B cell (primary cell): ENCODE measurements around the gene ELMO1.

Experiments
- CTCF ChIP-seq: fragments of 200-600 bp; IDR thresholded peaks from one replicate; pipeline ENCODE4 v1.8.0; 2022; ENCODE audit warnings: antibody characterized with exemption, mild to moderate bottlenecking
- EZH2 ChIP-seq: IDR thresholded peaks from 2 replicates; pipeline ENCODE4 v1.6.1; 2012; ENCODE audit warnings: borderline replicate concordance, low read depth, mild to moderate bottlenecking, moderate library complexity, low read length; ENCODE audit not compliant: insufficient read depth, poor library complexity, severe bottlenecking

DNA sequence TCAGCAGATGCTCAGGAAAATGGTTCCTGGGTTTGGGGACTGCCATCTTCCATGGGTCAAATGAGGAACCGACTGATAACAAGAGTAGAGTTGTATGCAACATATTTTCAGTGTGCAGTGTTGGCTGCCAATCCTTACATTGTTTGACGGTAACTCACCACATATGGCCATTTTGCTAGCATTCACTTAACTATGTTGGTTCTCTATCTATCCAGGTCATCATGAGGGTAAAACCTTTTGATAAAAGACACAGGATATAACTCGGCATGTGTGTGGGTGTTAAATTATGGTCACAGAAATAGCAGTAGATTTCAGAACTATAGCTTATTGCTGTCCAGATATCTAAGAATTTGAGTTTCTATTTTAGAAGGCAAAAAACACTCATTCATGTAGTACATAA, 583.6 kb downstream of the ELMO1 start:
- TF ChIP-seq CTCF: no peak
- TF ChIP-seq EZH2: no peak
